Right cardiac atrium (tissue), 5 donors: Measurements from ENCODE around the gene TRIO. TPM values are rescaled to one million over a fixed set of nuclear protein-coding genes. Genes with fewer than 3 reads are reported as not detected.
A peak's percentile ranks its signal among the peaks of the same experiment; 100 is the strongest.

Experiments
- ATAC-seq, 2 donors: fragments of 200-7000 bp; cut with Tn5 transposase; one replicate each; pipeline versions ENCODE4 v1.8.0 to v1.9.1; 2020; ENCODE audit warnings: moderate library complexity in 2 of 2, mild to moderate bottlenecking in 1 of 2
- DNase-seq, 3 donors: peaks; one replicate each; pipeline ENCODE4 v3.0.0-alpha.2; 2020
- H3K27ac ChIP-seq: one replicate; pipeline ENCODE4 v1.5.1; 2013; ENCODE audit warnings: mild to moderate bottlenecking, low read length, control low read depth, moderate library complexity
- H3K27me3 ChIP-seq: one replicate; pipeline ENCODE4 v1.6.1; 2013; ENCODE audit not compliant: control insufficient read depth, insufficient read depth
- H3K4me1 ChIP-seq: one replicate; pipeline ENCODE4 v1.6.1; 2013; ENCODE audit warnings: low read length; ENCODE audit not compliant: control insufficient read depth, insufficient read depth
- H3K4me3 ChIP-seq: one replicate; pipeline ENCODE4 v1.5.1; 2013; ENCODE audit warnings: low read length, control low read depth
- H3K9me3 ChIP-seq: one replicate; pipeline ENCODE4 v1.6.1; 2013; ENCODE audit warnings: low read length; ENCODE audit not compliant: control insufficient read depth
- WGBS: extraction: QIAGEN DNeasy Blood & Tissue Kit; methylation state at CpG from one replicate; pipeline ENCODE4 v1.1.7; 2013; 5-methylcytosine and 5-hydroxymethylcytosine counted together
- intact Hi-C, 4 donors: fragments of 100-400 bp; cut with DNase I; formaldehyde crosslinking; loops; one replicate each; pipeline versions ENCODE4 v1.11.0 to v1.14.0; 2022 to 2023
- polyA plus RNA-seq: library from polyadenylated mRNA; stranded (reverse); fragments of 200-250 nt; gene quantifications from one replicate; pipeline ENCODE4 v1.2.3, GENCODE V29; 2013
- total RNA-seq, 4 donors: library from RNA; stranded (reverse); fragmentation: NEBNext Ultra II Directional; extraction: Animal tissue kit (Norgen Biotek cat#: 25700); gene quantifications; one replicate each; pipeline ENCODE4 v1.2.1, GENCODE V29; 2021
- donor health status: healthy with polysubstance abuse.
- donor health status: DM: no; HTN: yes; CAD: no.
- donor health status: DM: no; HTN: no; CAD: no.
- donor health status: DM: no; HTN: yes; CAD: no; lungs with severe emphysema.
- donor health status: DM: yes; HTN: yes; CAD: no.

The TRIO gene
- total and polyA plus RNA-seq, 5 donors: 31.3 to 66.0 (median 54.1) TPM

DNA sequence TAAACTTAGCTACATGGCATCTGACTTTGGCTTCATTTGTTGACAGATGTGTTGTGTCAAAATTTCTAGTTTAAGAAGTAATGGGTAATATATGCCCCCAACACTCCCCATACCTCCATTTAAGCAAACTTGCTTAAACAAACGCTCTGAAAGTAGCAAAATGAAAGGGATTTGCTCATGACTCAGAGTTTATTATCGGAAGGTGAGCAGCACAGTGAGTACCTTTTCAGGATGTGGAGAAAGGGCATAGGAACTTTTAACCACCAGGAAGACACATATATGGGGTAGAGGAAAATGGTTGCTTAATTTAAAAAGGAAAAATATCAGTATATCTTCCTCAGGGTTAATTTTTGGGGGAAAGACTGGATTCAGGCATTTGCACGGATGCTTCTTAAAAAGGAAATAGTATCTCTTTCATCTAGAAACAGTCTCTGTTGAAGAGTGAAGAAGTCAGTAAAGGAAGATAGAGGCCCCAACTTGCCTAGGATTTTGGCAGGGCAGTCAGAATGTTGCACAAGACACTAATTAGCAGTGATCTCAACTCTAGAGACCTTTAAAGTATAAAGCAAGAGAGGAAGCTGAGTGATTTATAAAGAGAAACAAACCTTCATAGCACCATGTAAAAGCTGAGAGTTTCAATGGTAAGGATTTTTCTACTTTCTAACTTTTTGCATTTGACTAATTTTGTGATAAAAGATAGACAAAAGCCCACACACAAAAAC lies 155.1 kb downstream of the TRIO start:
- no peaks in the 10 kb centered on the region for H3K27me3 ChIP-seq
- intact Hi-C loops: no loop called here
- 80% methylated on average over 3 of the region's 3 CpGs for WGBS
- H3K27ac ChIP-seq: no peak overlapping the region
- DNase-seq: no peak
- no peak overlapping the region for H3K4me3 ChIP-seq
- ATAC-seq: peak in 1 of 2 donors; percentile 24
- peaks cover 2% of the 10 kb centered on the region for H3K9me3 ChIP-seq
- H3K4me1 ChIP-seq: peaks cover 5% of the 10 kb centered on the region

DNA sequence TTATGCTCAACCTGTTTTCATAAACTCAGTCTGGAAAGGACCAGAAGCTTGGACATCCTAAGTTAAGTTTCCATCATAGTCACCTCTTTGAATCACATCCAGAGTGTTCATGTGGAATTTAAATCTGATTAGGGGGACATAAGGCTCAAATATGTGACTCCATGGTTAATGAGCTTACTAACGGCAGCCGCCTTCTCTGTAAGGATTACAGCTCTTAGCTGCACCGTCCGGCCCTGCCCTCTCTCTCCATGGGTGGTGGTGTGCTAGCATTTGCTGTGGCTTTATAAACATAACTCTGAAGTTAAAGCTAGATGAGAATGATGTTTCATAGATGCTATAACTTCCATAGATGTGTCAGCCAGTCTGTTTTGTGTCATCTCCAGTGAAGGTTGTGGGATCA lies 156.5 kb downstream of the TRIO start:
- Histone ChIP-seq H3K27me3 (no peaks in the 10 kb centered on the region), H3K4me1 (peaks cover 5% of the 10 kb centered on the region), H3K4me3 (no peak overlapping the region), H3K27ac (no peak overlapping the region), H3K9me3 (peaks cover 2% of the 10 kb centered on the region)
- intact Hi-C loops: no loop called here
- ATAC-seq (no peak), DNase-seq (no peak)
- 96% methylated on average over 4 of the region's 4 CpGs for WGBS

- no peak for DNase-seq
- H3K4me1 ChIP-seq: peaks cover 5% of the 10 kb centered on the region
Measured at GRCh38 chr5:14301186-14301585, 158.0 kb downstream of the TRIO start.

GRCh38 chr5:14302330-14302729 lies 159.2 kb downstream of the TRIO start:
- no peak for DNase-seq
- Histone ChIP-seq H3K4me3 (no peak overlapping the region), H3K4me1 (peaks cover 2% of the 10 kb centered on the region), H3K9me3 (peaks cover 4% of the 10 kb centered on the region), H3K27ac (no peak overlapping the region), H3K27me3 (no peaks in the 10 kb centered on the region)
- no peak for ATAC-seq
- 90% methylated on average over 3 of the region's 3 CpGs for WGBS
- intact Hi-C loops: no loop called here

More at GRCh38 chr5:14301186-14301585, 158.0 kb downstream of the TRIO start:
- intact Hi-C loops: no loop called here
- WGBS: 97% methylated on average over 3 of the region's 3 CpGs
- H3K4me3 ChIP-seq: no peak overlapping the region
- no peak for ATAC-seq
- H3K27ac ChIP-seq: no peak overlapping the region
- H3K9me3 ChIP-seq: peaks cover 4% of the 10 kb centered on the region
- no peaks in the 10 kb centered on the region for H3K27me3 ChIP-seq

DNA sequence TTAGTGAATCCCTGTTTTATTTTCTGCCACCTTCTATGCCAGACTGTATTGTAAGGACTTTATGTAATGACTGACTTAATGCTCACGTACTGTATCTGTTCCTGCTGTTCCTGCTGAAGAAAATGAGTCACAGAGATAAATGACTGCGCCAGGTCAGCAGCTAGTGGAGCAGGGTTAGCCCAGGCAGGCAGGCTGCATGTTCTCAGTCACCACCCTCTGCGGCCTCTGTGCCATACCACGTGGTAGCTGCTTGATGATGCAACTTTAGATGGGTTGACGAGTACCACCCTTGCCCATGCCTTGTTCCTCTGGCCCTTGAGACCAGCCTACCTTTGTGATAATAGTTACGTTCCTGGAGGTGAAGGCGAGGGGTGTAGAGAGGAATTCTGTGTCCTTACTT lies 161.9 kb downstream of the TRIO start:
- 80% methylated on average over 7 of the region's 7 CpGs for WGBS

DNA sequence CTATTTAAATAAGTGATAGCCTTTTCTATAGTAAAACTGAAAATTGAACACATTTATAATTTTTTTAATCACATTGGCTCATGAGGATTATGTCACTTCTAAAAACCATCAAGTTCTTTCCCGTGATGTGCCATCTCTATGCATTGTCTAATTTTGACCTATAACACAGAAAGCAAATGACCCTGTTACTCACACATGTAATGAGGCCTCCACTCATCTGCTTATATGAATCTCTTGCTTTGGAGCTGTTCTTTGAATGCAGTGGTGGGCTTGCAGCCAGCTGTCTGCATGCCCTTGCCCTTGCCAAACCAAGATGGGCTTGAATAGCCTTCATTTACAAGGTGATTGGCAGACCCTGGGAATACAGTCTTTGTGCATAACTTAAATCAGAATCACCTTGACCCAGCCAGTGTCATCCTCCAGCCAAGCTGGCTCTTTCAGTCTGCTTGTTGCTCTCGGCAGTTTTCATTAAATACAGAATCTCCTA lies 163.2 kb downstream of the TRIO start:
- peaks cover 4% of the 10 kb centered on the region for H3K4me1 ChIP-seq
- intact Hi-C loops: loop anchor here in 1 of 4 donors (5.0 kb wide), 1 partner anchor 346 kb away; no protein-coding TSS in a partner anchor
- no peak overlapping the region for H3K27ac ChIP-seq
- DNase-seq: no peak
- H3K9me3 ChIP-seq: peaks cover 5% of the 10 kb centered on the region
- H3K4me3 ChIP-seq: no peak overlapping the region
- WGBS: 86% methylated on average over 2 of the region's 2 CpGs
- no peaks in the 10 kb centered on the region for H3K27me3 ChIP-seq
- no peak for ATAC-seq

More for the DNA sequence above, 161.9 kb downstream of the TRIO start:
- ATAC-seq (peak; percentile 43 to 56), DNase-seq (no peak)
- Histone ChIP-seq H3K4me3 (no peak overlapping the region), H3K4me1 (peaks cover 3% of the 10 kb centered on the region), H3K9me3 (peaks cover 3% of the 10 kb centered on the region), H3K27me3 (no peaks in the 10 kb centered on the region), H3K27ac (no peak overlapping the region)
- intact Hi-C loops: loop anchor here in 1 of 4 donors (5.0 kb wide), 1 partner anchor 347 kb away; no protein-coding TSS in a partner anchor

DNA sequence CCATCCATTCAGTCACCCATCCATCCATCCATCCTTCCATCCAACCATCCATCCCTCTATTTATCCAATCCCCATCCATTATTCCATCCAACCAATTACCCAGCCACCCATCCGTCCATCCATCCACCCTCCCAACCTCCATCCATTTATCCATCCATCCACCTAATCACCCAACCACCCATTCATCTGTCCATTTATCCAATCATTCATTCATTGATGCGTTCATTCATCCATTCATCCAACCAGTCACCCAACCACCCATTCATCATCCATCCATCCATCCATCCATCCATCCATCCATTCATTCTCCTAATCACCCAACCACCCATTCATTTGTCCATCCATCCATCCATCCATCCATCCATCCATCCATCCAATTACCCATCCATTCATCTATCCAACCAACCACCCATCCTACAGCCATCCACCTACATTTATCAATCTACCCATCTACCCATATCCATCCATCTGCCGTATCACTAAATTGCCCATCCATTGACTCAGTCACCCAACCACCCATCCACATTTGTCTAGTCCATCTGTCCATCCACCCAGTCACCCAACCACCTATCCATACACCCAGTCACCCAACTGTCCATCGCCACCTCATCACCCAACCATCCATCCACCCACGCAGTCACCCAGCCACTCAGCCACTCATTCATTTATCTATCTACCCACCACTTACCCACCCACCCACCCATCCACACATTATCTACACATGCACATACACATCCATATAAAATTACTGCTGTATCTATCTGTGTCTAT lies 165.4 kb downstream of the TRIO start:
- H3K4me1 ChIP-seq: peaks cover 4% of the 10 kb centered on the region
- intact Hi-C loops: loop anchor here in 1 of 4 donors (5.0 kb wide), 1 partner anchor 344 kb away; no protein-coding TSS in a partner anchor
- ATAC-seq (no peak), DNase-seq (no peak)
- H3K4me3 ChIP-seq: no peak overlapping the region
- peaks cover 5% of the 10 kb centered on the region for H3K9me3 ChIP-seq
- 98% methylated on average over 5 of the region's 5 CpGs for WGBS
- no peak overlapping the region for H3K27ac ChIP-seq
- H3K27me3 ChIP-seq: no peaks in the 10 kb centered on the region

- DNase-seq (no peak), ATAC-seq (no peak)
- Histone ChIP-seq H3K9me3 (peaks cover 5% of the 10 kb centered on the region), H3K27ac (no peak overlapping the region), H3K4me1 (peaks cover 4% of the 10 kb centered on the region), H3K27me3 (no peaks in the 10 kb centered on the region), H3K4me3 (no peak overlapping the region)
- intact Hi-C loops: loop anchor here in 1 of 4 donors (5.0 kb wide), 1 partner anchor 343 kb away; no protein-coding TSS in a partner anchor
Measured at GRCh38 chr5:14309199-14309598, 166.1 kb downstream of the TRIO start.

DNA sequence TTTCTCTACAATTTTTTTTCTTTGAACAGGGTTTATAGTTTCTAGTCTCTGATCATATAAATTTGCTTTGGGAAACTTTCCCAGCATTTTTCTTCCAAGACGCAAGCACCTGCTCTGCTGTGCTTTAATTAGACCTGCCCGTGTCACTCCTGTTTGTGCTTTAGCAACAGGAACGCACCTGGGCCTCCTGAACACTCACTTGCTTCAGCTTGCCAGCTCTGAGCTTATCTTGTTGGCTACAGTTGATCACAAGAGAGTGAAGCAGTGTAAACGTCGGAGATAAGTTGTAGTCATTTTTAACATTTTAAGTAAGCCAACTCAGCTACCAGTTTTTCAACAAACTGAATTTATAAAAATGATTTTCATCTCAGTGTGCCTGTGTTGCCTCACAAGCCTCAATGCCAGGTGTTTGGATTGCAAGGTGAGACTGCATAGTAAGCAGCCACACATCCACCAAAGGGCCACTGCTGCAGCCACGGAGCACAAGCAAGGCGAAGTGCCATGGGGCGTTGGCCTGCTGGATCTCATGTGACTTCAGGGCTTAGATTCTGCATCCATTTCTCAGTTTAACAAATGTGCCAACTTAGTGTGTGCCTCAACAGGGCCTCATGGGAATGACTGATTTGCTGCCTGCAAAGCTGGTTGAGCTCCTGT lies 166.9 kb downstream of the TRIO start:
- H3K4me3 ChIP-seq: no peak overlapping the region
- DNase-seq (no peak), ATAC-seq (no peak)
- peaks cover 4% of the 10 kb centered on the region for H3K9me3 ChIP-seq
- H3K27me3 ChIP-seq: no peaks in the 10 kb centered on the region
- H3K27ac ChIP-seq: no peak overlapping the region
- 68% methylated on average over 8 of the region's 8 CpGs for WGBS
- peaks cover 4% of the 10 kb centered on the region for H3K4me1 ChIP-seq
- intact Hi-C loops: loop anchor here in 1 of 4 donors (5.0 kb wide), 1 partner anchor 342 kb away; no protein-coding TSS in a partner anchor

GRCh38 chr5:14310901-14311300 lies 167.8 kb downstream of the TRIO start:
- ATAC-seq (no peak), DNase-seq (no peak)
- WGBS: 96% methylated on average over 8 of the region's 8 CpGs
- no peaks in the 10 kb centered on the region for H3K27me3 ChIP-seq
- no peak overlapping the region for H3K4me3 ChIP-seq
- H3K27ac ChIP-seq: no peak overlapping the region
- H3K9me3 ChIP-seq: peaks cover 2% of the 10 kb centered on the region
- intact Hi-C loops: no loop called here
- H3K4me1 ChIP-seq: peaks cover 4% of the 10 kb centered on the region
